Sigmoid colon (tissue), 4 donors: ENCODE data around the gene IFNA7.

Source experiments
- EP300 ChIP-seq, 4 donors: sonication (generic); formaldehyde crosslinking; IDR thresholded peaks; one replicate each; pipeline ENCODE4 v1.6.1; 2017; ENCODE audit warnings: antibody characterized with exemption in 4 of 4
- POLR2A ChIP-seq, 2 donors: fragments of 450-650 bp; IDR thresholded peaks; one replicate each; pipeline ENCODE4 v1.6.1; 2016; ENCODE audit warnings: antibody characterized with exemption in 2 of 2, mild to moderate bottlenecking in 2 of 2, moderate library complexity in 2 of 2
- POLR2AphosphoS5 ChIP-seq, 4 donors: sonication (generic); formaldehyde crosslinking; IDR thresholded peaks; one replicate each; pipeline ENCODE4 v1.6.1; 2017; ENCODE audit warnings: antibody characterized with exemption in 4 of 4
- TF ChIP-seq, protein P1 (sequence below), 4 experiments: fragments of 450-650 bp in 3 of 4; fragments of 200-600 bp in 1 of 4; IDR thresholded peaks; one replicate each; pipeline ENCODE4 v1.5.1; 2016 to 2019; ENCODE audit warnings: antibody characterized with exemption in 4 of 4, mild to moderate bottlenecking in 3 of 4, moderate library complexity in 2 of 4

GRCh38 chr9:21155501-21155900 is 46.5 kb downstream of the IFNA7 start:
- no peak for TF ChIP-seq POLR2A (IDR thresholded peaks at IDR 0.05)
- TF ChIP-seq, protein P1, sequence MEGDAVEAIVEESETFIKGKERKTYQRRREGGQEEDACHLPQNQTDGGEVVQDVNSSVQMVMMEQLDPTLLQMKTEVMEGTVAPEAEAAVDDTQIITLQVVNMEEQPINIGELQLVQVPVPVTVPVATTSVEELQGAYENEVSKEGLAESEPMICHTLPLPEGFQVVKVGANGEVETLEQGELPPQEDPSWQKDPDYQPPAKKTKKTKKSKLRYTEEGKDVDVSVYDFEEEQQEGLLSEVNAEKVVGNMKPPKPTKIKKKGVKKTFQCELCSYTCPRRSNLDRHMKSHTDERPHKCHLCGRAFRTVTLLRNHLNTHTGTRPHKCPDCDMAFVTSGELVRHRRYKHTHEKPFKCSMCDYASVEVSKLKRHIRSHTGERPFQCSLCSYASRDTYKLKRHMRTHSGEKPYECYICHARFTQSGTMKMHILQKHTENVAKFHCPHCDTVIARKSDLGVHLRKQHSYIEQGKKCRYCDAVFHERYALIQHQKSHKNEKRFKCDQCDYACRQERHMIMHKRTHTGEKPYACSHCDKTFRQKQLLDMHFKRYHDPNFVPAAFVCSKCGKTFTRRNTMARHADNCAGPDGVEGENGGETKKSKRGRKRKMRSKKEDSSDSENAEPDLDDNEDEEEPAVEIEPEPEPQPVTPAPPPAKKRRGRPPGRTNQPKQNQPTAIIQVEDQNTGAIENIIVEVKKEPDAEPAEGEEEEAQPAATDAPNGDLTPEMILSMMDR (IDR thresholded peaks at IDR 0.05): no peak
- TF ChIP-seq POLR2AphosphoS5 (IDR thresholded peaks at IDR 0.05): no peak
- TF ChIP-seq EP300 (IDR thresholded peaks at IDR 0.05): no peak
